Calu3 (cell line): ENCODE measurements around the gene ADRA2A. TPM values are rescaled to one million over a fixed set of nuclear protein-coding genes. Genes with fewer than 3 reads are reported as not detected.

Experiments used
- BruUV-seq: library from RNA; stranded (reverse); fragments of 400-500 nt; replicated peaks from 2 replicates; lab custom pipeline; 2021; lab: Mats Ljungman, UMichigan
- CTCF ChIA-PET: fragments of 300-600 bp; sonication (Branson Sonifier 250); formaldehyde crosslinking; loops from one replicate; lab custom pipeline; 2022; ENCODE audit warnings: antibody characterized with exemption; lab: Charles Lee
- DNase-seq: peaks from one replicate; pipeline ENCODE4 v3.0.0; 2022
- H3K27ac Mint-ChIP-seq: one replicate; pipeline ENCODE4 v1.8.0; 2022; ENCODE audit warnings: mixed read lengths; ENCODE audit not compliant: unreplicated experiment
- H3K27me3 Mint-ChIP-seq: one replicate; pipeline ENCODE4 v1.8.0; 2022; ENCODE audit warnings: mixed read lengths; ENCODE audit not compliant: unreplicated experiment
- H3K36me3 Mint-ChIP-seq: one replicate; pipeline ENCODE4 v1.8.0; 2022; ENCODE audit warnings: mild to moderate bottlenecking, moderate library complexity, mixed read lengths; ENCODE audit not compliant: insufficient read depth, unreplicated experiment
- H3K4me1 Mint-ChIP-seq: one replicate; pipeline ENCODE4 v1.8.0; 2022; ENCODE audit warnings: mild to moderate bottlenecking, low read depth, mixed read lengths; ENCODE audit not compliant: unreplicated experiment
- H3K4me3 Mint-ChIP-seq: one replicate; pipeline ENCODE4 v1.8.0; 2022; ENCODE audit warnings: mild to moderate bottlenecking, low read depth, moderate library complexity, mixed read lengths; ENCODE audit not compliant: unreplicated experiment
- H3K9me3 Mint-ChIP-seq: one replicate; pipeline ENCODE4 v1.8.0; 2022; ENCODE audit warnings: low read depth, mixed read lengths; ENCODE audit not compliant: unreplicated experiment
- intact Hi-C: fragments of 100-400 bp; cut with micrococcal nuclease; formaldehyde crosslinking; loops from one replicate; pipeline ENCODE4 v1.10.0; 2022; ENCODE audit not compliant: unreplicated experiment
- total RNA-seq: library from RNA; stranded (reverse); gene quantifications from 2 replicates; pipeline ENCODE4 v1.2.3, GENCODE V29; 2022
- TF ChIP-seq, protein P1 (sequence below): fragments of 200-600 bp; IDR thresholded peaks from one replicate; pipeline ENCODE4 v1.8.0; 2022; ENCODE audit warnings: antibody characterized with exemption; ENCODE audit not compliant: unreplicated experiment

ADRA2A gene
- total RNA-seq, 1 experiment from 2014 or later, result 5.4 TPM

DNA sequence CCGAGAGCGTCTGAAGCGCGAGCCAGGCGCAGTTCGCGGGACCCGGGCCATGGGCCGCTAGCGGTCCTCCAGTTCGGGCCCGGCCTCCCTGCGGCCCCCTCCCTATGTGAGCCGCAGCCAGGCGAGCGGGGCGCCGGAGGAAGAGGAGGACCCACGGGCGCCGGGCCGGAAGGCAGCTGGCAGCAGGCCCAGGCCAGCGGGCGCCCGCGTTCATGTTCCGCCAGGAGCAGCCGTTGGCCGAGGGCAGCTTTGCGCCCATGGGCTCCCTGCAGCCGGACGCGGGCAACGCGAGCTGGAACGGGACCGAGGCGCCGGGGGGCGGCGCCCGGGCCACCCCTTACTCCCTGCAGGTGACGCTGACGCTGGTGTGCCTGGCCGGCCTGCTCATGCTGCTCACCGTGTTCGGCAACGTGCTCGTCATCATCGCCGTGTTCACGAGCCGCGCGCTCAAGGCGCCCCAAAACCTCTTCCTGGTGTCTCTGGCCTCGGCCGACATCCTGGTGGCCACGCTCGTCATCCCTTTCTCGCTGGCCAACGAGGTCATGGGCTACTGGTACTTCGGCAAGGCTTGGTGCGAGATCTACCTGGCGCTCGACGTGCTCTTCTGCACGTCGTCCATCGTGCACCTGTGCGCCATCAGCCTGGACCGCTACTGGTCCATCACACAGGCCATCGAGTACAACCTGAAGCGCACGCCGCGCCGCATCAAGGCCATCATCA is 1.1 kb downstream of the ADRA2A start:
- intact Hi-C loops, result loop anchor here (2.0 to 10.0 kb wide), 4 partner anchors 59 to 1057 kb away; no protein-coding TSS in a partner anchor
- CTCF ChIA-PET, result no interaction called here

DNA sequence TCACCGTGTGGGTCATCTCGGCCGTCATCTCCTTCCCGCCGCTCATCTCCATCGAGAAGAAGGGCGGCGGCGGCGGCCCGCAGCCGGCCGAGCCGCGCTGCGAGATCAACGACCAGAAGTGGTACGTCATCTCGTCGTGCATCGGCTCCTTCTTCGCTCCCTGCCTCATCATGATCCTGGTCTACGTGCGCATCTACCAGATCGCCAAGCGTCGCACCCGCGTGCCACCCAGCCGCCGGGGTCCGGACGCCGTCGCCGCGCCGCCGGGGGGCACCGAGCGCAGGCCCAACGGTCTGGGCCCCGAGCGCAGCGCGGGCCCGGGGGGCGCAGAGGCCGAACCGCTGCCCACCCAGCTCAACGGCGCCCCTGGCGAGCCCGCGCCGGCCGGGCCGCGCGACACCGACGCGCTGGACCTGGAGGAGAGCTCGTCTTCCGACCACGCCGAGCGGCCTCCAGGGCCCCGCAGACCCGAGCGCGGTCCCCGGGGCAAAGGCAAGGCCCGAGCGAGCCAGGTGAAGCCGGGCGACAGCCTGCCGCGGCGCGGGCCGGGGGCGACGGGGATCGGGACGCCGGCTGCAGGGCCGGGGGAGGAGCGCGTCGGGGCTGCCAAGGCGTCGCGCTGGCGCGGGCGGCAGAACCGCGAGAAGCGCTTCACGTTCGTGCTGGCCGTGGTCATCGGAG is 1.8 kb downstream of the ADRA2A start:
- Mint-ChIP-seq H3K27ac (no peak overlapping the region), H3K4me1 (peaks cover 7% of the 10 kb centered on the region), H3K4me3 (peak overlapping the region; percentile 88), H3K36me3 (peaks cover 23% of the 10 kb centered on the region), H3K9me3 (no peaks in the 10 kb centered on the region), H3K27me3 (peaks cover 25% of the 10 kb centered on the region)
- no peak for DNase-seq
- intact Hi-C loops, result loop anchor here (5.0 to 10.0 kb wide), 3 partner anchors 331 to 1056 kb away; no protein-coding TSS in a partner anchor
- CTCF ChIA-PET, result no interaction called here
- TF ChIP-seq, protein P1, sequence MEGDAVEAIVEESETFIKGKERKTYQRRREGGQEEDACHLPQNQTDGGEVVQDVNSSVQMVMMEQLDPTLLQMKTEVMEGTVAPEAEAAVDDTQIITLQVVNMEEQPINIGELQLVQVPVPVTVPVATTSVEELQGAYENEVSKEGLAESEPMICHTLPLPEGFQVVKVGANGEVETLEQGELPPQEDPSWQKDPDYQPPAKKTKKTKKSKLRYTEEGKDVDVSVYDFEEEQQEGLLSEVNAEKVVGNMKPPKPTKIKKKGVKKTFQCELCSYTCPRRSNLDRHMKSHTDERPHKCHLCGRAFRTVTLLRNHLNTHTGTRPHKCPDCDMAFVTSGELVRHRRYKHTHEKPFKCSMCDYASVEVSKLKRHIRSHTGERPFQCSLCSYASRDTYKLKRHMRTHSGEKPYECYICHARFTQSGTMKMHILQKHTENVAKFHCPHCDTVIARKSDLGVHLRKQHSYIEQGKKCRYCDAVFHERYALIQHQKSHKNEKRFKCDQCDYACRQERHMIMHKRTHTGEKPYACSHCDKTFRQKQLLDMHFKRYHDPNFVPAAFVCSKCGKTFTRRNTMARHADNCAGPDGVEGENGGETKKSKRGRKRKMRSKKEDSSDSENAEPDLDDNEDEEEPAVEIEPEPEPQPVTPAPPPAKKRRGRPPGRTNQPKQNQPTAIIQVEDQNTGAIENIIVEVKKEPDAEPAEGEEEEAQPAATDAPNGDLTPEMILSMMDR, result no peak
- BruUV-seq, result no TSS peak

More for the DNA sequence above, 1.1 kb downstream of the ADRA2A start:
- no peak overlapping the region for H3K27ac Mint-ChIP-seq
- peaks cover 7% of the 10 kb centered on the region for H3K4me1 Mint-ChIP-seq
- H3K4me3 Mint-ChIP-seq, result peak overlapping the region; percentile 88
- H3K27me3 Mint-ChIP-seq, result peaks cover 32% of the 10 kb centered on the region
- H3K36me3 Mint-ChIP-seq, result peaks cover 23% of the 10 kb centered on the region
- no peaks in the 10 kb centered on the region for H3K9me3 Mint-ChIP-seq
- DNase-seq, result peak; percentile 26
- TF ChIP-seq, protein P1, result no peak
- BruUV-seq, result no TSS peak

DNA sequence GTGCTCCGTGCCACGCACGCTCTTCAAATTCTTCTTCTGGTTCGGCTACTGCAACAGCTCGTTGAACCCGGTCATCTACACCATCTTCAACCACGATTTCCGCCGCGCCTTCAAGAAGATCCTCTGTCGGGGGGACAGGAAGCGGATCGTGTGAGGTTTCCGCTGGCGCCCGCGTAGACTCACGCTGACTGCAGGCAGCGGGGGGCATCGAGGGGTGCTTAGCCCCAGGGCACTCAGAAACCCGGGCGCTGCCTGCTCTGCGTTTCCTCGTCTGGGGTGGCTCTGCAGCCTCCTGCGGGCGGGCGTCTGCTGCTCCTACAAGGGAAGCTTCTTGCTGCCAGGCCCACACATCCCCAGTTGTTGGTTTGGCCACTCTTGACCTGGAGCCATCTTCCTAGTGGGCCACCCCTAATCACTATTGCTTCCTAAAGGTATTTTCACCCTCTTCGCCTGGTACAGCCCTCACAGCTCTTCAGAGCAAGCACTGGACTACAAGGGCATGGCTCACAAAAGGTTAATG is 2.5 kb downstream of the ADRA2A start:
- Mint-ChIP-seq H3K4me3 (peak overlapping the region; percentile 44), H3K27me3 (peaks cover 18% of the 10 kb centered on the region), H3K4me1 (peaks cover 7% of the 10 kb centered on the region), H3K36me3 (peaks cover 23% of the 10 kb centered on the region), H3K9me3 (no peaks in the 10 kb centered on the region), H3K27ac (no peak overlapping the region)
- TF ChIP-seq, protein P1, result no peak
- intact Hi-C loops, result loop anchor here (5.0 to 10.0 kb wide), 3 partner anchors 332 to 1056 kb away; no protein-coding TSS in a partner anchor
- no peak for DNase-seq
- CTCF ChIA-PET, result no interaction called here
- BruUV-seq, result no TSS peak

DNA sequence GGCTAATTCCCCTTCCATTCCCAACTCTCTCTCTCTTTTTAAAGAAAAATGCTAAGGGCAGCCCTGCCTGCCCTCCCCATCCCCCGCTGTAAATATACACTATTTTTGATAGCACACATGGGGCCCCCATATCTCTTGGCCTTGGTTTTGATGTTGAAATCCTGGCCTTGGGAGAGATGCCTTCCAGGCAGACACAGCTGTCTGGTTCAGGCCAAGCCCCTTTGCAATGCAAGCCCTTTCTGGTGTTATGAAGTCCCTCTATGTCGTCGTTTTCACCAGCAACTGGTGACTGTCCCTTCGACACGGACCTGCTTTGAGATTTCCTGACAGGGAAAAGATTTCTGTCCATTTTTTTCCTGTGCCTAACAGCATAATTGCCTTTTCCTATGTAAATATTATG is 3.0 kb downstream of the ADRA2A start:
- Mint-ChIP-seq H3K9me3 (no peaks in the 10 kb centered on the region), H3K36me3 (peaks cover 23% of the 10 kb centered on the region), H3K27ac (no peak overlapping the region), H3K27me3 (peaks cover 14% of the 10 kb centered on the region), H3K4me3 (peak overlapping the region; percentile 44), H3K4me1 (peaks cover 7% of the 10 kb centered on the region)
- intact Hi-C loops, result loop anchor here (5.0 to 10.0 kb wide), 3 partner anchors 332 to 1055 kb away; no protein-coding TSS in a partner anchor
- TF ChIP-seq, protein P1, result no peak
- CTCF ChIA-PET, result no interaction called here
- no TSS peak for BruUV-seq
- DNase-seq, result no peak
